Measurements from ENCODE around the gene MTSS2.

Gene MTSS2

DNA sequence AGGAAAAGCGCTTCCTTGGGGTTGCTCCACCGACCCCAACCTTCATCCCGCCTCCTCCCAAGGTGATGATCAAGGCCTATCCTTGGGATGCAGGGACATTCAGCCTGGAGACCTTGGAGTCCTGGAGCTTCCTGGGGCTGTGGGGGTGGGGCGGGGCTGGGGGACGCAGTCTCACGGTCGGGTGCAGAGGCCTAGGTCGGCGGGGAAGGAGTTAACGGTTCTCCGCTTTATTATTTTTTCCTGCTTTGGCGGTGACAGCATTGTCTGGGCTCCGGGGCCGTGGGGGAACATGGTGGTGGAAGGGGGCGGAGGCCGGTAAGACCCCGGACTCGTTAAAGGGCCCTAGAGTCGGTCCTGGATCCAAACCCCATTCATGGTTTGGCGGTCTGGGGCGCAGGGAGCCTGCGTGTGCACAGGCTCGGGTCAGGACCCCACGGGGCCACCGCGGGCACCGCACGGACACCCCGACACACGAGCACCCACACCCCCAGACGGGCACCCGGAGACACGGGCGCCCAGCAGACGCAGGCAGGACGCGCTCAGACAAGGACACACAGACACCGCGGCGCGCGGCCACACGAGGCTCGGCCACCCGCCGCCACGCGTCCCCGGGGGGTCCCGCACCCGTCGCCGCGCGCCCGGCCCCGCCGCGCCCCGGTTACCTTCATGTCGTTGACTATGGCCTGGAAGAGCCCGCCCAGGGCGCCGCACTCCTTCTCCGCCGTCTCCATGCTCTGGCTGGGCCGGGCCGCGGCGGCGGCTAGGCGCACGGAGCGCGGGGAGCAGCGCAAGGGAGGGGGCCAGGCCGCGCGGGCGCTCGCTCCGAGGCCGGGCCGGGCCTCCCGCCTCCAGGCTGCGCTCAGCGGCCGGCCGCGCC, 554 bp downstream of the MTSS2 start:
- H3K27me3 Mint-ChIP-seq: no peaks in the 10 kb centered on the region
- peaks cover 3% of the 10 kb centered on the region for H3K36me3 Mint-ChIP-seq (ENCODE audit: insufficient read depth)
- no peaks in the 10 kb centered on the region for H3K9me3 Mint-ChIP-seq
- H3K27ac Mint-ChIP-seq (ENCODE audit: low read depth): no peak overlapping the region
- H3K4me3 Mint-ChIP-seq: peak overlapping the region; percentile 32
- DNase-seq (ENCODE audit: low spot score in 2 of 2) (no peak), ATAC-seq (replicated peaks; ENCODE audit: extremely low read depth, poor library complexity, severe bottlenecking) (no peak)
- H3K4me1 Mint-ChIP-seq: no peaks in the 10 kb centered on the region

DNA sequence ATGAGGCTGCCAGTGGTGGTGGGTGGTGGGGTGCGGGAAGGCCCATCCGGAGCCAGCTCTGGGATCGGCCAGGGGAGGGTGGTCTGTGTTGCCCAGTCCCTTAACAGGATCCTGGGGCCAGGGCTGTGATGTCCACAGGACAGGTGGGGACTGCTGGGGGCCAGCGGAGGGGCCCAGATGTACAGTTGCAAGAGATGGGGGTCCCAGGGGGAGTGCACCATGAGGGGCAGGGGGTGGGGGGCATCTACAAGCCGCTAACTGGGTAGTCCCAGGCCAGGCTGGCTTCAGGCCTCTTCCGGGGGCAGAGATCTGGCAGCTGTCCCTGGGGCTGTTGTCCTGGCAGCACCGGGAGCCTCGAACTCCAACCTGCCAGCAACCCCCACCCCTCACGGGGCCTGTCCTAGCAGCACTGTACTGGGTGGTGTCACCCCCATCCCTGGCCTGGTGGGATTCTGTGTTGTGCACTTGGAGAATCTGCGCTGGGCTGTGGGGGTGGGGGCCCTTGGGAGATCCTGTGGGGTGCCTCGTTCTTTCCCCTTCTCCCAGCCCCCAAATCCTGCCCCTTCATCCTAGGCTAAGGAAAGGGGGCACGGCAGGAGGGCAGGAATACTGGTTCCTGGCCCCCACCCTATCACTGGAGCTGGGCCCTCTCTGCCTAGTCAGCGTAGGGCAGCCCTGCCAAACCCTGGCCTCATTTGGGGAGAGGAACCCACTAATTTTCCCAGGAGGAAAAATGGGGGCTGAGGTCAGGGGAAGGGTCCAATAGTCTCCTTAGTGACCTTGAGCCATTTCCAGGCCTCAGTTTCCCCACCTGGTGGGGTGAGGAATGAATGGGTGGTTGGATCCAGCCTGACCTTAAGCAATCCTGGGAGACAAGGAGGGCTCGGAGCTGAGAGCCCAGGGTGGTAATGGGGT, 1.4 kb downstream of the MTSS2 start:
- Mint-ChIP-seq H3K9me3 (no peaks in the 10 kb centered on the region), H3K36me3 (ENCODE audit: insufficient read depth) (peaks cover 4% of the 10 kb centered on the region), H3K4me3 (peak overlapping the region; percentile 32), H3K27me3 (no peaks in the 10 kb centered on the region), H3K27ac (ENCODE audit: low read depth) (no peak overlapping the region), H3K4me1 (peaks cover under 1% of the 10 kb centered on the region)
- DNase-seq (ENCODE audit: low spot score in 2 of 2) (no peak), ATAC-seq (replicated peaks; ENCODE audit: extremely low read depth, poor library complexity, severe bottlenecking) (no peak)

DNA sequence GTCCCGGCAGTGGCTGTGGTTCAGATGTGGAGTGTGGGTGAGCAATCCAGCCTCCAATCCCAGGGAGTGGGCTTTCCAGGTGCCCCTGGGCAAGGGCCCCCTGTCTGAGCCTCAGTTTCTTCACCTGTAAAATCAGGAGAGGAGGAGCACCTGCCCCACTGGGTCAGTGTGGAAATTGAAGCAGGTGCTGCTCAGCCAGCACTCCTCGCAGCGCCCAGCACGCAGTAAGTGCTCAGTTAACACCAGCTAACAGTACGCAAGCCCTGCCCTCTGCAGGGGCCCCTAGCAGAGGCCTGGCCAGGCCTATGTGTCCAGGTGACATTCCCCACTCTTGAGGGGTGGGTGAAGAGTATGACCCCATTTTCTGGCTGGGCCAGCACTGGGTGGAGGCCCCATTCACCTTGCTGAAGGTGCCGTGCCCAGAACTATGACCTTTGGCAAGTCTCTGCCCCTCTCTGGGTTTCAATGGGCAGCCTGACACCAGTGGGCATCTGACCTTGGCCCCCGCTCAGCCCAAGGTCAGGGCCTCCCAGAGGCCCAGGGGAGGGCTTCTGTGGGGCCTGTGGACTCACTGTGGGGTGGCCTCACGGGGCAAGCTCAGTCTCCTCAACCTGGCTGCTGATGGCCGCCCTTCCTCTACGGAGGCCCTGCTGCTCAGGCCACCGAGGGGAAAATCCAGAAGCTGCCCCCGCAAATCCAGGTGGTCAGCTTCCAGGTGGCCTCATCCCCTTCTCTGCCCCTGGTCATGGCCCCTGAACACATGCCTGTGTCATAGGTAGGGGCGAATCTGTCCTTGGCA, 2.5 kb downstream of the MTSS2 start:
- no peaks in the 10 kb centered on the region for H3K27me3 Mint-ChIP-seq
- ATAC-seq (replicated peaks; ENCODE audit: extremely low read depth, poor library complexity, severe bottlenecking) (no peak), DNase-seq (ENCODE audit: low spot score in 2 of 2) (no peak)
- H3K9me3 Mint-ChIP-seq: no peaks in the 10 kb centered on the region
- H3K4me3 Mint-ChIP-seq: no peak overlapping the region
- H3K27ac Mint-ChIP-seq (ENCODE audit: low read depth): no peak overlapping the region
- peaks cover 11% of the 10 kb centered on the region for H3K4me1 Mint-ChIP-seq
- H3K36me3 Mint-ChIP-seq (ENCODE audit: insufficient read depth): peaks cover 5% of the 10 kb centered on the region

DNA sequence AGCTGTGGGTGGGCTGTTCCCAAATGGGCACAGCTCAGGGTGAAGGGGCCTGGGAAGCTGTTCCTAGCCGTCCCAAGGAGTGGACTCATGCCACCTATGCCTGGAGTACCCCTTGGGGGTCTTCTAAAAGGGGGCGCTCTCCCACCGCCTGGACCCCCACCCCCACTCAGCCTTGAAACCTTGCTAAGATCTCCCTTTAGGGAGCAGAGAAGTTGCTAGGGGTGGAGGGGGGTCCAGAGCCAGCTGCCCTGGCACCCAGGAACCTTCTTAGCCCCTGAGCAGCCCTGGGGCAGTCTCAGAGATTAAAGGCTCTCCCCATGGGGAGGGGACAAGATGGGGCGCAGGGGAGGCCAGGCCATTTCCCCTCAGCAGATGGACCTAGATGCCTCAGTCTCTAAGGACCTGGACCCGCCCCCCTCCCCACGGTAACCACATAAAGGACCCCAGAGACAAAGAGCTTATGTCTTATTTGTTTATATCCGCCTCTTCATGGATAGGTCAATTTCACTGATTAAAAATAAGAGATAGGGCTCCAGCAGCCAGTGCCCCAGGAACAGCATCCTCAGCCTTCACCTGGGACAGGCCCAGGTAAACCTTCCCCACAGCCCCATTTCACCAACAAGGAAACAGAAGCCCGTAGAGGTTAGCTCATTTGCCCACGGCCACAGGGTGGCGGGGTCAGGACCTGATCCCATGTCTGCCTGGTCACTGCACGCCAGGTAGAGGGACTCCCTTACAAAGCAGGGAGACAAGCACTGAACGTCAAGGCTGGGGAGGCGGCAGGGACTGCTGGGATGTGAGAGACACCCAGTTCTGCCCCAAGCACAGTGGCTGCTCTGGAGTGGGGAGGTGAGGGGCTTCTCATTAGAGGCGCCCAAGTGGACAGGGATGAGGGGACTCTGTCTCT, 3.4 kb downstream of the MTSS2 start:
- peaks cover 8% of the 10 kb centered on the region for H3K36me3 Mint-ChIP-seq (ENCODE audit: insufficient read depth)
- no peak overlapping the region for H3K4me3 Mint-ChIP-seq
- peaks cover 15% of the 10 kb centered on the region for H3K4me1 Mint-ChIP-seq
- no peak overlapping the region for H3K27ac Mint-ChIP-seq (ENCODE audit: low read depth)
- H3K9me3 Mint-ChIP-seq: no peaks in the 10 kb centered on the region
- ATAC-seq (replicated peaks; ENCODE audit: extremely low read depth, poor library complexity, severe bottlenecking) (no peak), DNase-seq (ENCODE audit: low spot score in 2 of 2) (no peak)
- H3K27me3 Mint-ChIP-seq: no peaks in the 10 kb centered on the region

DNA sequence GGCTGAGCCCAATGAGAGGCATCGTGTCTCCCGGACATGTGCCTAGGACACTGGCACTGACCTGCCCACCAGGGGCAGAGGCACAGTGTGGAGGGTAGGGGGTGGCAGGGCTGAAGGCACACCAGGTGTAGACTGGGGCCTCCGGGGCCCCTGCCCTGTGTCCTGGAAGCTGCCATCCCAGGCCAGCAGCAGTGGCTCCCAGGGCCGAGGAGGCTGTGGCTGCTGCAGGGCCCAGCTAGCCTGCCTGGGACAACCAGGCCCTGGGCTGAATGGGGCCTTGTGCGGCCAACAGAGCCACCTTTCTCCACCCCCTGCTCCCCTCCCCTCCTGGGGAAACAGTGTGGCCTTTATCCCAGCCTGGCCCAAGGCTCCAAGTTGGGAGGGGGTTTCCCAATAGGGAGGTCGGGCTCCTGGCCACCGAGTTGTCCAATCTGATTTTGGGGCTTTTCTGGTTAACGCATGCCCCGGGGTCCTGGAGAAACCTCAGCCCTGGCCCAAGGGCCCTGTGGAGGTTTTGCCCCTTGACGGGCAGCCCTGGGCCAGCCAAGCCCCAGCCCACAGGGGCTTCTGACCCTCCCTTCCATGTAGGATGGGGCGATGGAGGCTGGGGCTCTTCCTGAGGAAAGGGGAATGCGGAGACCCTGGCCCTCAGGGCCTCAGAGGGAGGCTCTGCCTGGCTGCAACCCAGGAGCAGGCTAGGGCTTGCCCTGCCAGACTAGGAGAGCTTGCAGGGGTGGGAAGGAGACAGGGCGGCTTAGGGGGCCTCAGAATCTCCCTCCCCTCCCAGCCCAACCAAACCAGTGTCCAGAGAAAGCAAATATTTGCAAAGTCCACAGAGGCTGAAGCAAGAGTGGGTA, 4.2 kb downstream of the MTSS2 start:
- Mint-ChIP-seq H3K4me1 (peaks cover 15% of the 10 kb centered on the region), H3K36me3 (ENCODE audit: insufficient read depth) (peaks cover 12% of the 10 kb centered on the region), H3K27me3 (no peaks in the 10 kb centered on the region), H3K4me3 (no peak overlapping the region), H3K27ac (ENCODE audit: low read depth) (no peak overlapping the region), H3K9me3 (no peaks in the 10 kb centered on the region)
- ATAC-seq (replicated peaks; ENCODE audit: extremely low read depth, poor library complexity, severe bottlenecking) (no peak), DNase-seq (ENCODE audit: low spot score in 2 of 2) (no peak)

DNA sequence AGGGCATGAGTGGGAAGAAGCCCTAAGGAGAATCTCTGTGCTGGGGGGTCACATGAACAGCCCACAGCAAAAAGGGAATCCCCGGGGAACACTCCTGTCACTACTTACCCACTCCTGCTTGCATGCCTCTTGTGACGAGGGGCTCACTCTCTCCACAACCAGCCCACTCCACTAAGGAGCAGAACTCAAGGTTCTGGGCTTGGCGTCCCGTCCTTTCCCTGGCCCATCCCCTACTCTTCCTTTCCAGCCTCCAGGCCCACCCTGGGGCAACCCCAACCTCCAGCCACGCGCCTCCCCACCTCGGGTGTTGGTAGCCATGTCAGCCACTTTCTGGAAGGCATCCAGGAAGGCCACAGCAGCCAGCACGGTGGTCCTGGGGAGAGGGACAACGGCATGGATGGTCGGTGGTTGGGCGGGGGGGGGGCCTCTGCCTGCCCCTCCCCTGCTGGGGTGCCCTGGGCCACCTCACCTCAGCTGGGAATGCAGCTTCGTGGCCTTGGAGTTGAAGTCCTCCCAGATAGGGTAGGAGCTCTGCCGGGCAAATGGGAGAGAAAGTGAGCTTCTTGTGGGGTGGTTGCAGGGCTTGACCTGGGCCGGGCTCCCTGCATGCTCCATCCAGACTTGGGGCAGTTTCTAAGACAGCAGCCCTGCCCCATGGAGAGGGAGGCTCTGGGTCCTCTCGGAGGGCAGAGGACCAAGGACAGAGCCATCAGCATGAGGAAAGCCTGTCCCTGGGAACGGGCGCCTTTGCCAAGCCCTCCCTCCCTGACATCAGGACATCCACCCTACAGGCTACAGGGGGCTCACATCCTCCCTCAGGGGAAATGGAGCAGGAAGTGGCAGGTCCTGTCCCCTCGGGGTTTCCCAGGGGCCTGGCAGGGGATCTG, 5.1 kb downstream of the MTSS2 start:
- Mint-ChIP-seq H3K36me3 (ENCODE audit: insufficient read depth) (peaks cover 13% of the 10 kb centered on the region), H3K9me3 (no peaks in the 10 kb centered on the region), H3K27ac (ENCODE audit: low read depth) (no peak overlapping the region), H3K4me3 (no peak overlapping the region), H3K27me3 (no peaks in the 10 kb centered on the region), H3K4me1 (peaks cover 15% of the 10 kb centered on the region)
- no peak for DNase-seq (ENCODE audit: low spot score in 2 of 2)
- ATAC-seq (replicated peaks; ENCODE audit: extremely low read depth, poor library complexity, severe bottlenecking): no peak

DNA sequence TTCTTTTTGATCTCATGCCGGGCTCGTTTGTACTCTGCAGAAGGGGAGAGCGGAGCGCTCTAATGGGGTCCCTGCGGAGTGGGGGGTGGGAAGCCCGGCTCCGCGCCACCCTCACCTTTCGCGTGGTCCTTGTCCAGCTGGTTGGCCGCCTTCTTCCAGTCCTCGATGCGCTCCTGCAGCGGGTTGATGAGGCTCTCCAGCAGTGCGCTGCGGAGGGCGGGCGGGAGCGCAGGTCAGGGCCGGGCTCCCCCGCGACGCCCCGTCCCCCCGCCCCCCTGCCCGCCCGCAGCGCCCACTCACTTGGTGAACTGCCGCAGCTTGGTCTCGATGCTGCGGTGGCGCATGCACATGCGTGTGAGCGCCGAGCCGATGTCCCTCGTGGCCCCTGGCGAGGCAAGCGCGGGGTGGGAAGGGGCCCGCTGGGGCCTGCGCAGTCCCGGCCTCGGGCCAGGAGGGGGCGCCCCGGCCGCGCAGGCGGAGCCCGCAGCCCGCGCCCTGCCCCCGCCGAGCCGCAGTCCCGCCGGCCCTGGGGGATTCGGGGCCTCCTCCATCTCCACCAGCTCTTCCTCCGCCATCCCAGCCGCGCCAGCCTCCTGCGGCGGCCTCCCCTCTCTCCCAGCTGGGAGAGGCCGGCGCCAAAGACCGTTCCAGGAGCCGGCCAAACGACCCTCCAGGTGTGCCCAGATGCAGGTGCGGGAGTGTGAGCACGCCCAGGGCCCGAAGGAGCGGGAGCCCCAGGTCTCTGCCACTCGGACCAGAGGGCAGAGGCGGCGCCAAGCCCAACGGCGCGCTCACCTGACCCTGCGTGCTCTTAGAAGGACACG, 6.0 kb downstream of the MTSS2 start:
- peaks cover 13% of the 10 kb centered on the region for H3K36me3 Mint-ChIP-seq (ENCODE audit: insufficient read depth)
- no peak for DNase-seq (ENCODE audit: low spot score in 2 of 2)
- no peak overlapping the region for H3K4me3 Mint-ChIP-seq
- H3K27me3 Mint-ChIP-seq: no peaks in the 10 kb centered on the region
- no peak overlapping the region for H3K27ac Mint-ChIP-seq (ENCODE audit: low read depth)
- H3K9me3 Mint-ChIP-seq: no peaks in the 10 kb centered on the region
- peak; percentile 7 for ATAC-seq (replicated peaks; ENCODE audit: extremely low read depth, poor library complexity, severe bottlenecking)
- peaks cover 15% of the 10 kb centered on the region for H3K4me1 Mint-ChIP-seq

DNA sequence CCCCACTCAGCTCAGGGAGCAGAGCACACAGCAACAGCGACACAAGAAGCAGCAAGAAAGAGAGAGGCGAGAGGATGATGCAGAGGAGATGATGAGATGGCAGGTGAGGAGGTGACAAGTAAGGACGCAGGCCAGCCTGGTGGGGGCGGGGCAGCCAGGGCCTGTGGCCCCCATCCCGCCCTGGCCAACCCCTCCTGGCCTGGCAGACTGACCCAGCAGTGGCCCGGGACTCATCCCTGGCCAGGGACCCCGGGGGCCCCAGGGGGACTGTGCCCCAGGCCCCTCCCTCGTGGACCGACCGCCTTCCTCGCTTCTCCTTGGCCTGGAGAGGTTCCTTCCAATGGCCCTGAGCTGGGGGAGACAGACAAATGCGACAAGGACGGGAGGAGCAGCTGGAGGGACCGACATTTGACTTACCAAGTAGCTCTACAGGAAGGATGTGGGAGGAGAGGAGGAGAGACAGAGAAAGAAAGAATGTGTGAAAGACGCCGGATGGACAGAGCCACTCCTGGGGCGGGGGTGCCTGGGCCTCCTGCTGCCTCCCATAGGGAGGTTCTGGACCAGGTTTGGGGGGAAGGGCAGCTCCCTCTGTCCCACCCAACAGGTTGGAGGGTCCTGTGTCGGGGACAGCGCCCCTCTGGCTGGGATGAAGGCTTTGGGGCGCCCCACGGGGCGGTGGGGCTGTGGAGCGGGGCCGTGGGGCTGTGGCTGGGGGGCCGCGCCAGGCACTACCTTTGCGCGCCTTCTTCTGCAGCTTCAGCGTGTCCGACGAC, 6.8 kb downstream of the MTSS2 start:
- Mint-ChIP-seq H3K36me3 (ENCODE audit: insufficient read depth) (peaks cover 13% of the 10 kb centered on the region), H3K4me1 (peaks cover 15% of the 10 kb centered on the region), H3K9me3 (no peaks in the 10 kb centered on the region), H3K27me3 (no peaks in the 10 kb centered on the region), H3K27ac (ENCODE audit: low read depth) (peak overlapping the region; percentile 78), H3K4me3 (peak overlapping the region; percentile 70)
- ATAC-seq (replicated peaks; ENCODE audit: extremely low read depth, poor library complexity, severe bottlenecking): peak; percentile 33
- no peak for DNase-seq (ENCODE audit: low spot score in 2 of 2)

DNA sequence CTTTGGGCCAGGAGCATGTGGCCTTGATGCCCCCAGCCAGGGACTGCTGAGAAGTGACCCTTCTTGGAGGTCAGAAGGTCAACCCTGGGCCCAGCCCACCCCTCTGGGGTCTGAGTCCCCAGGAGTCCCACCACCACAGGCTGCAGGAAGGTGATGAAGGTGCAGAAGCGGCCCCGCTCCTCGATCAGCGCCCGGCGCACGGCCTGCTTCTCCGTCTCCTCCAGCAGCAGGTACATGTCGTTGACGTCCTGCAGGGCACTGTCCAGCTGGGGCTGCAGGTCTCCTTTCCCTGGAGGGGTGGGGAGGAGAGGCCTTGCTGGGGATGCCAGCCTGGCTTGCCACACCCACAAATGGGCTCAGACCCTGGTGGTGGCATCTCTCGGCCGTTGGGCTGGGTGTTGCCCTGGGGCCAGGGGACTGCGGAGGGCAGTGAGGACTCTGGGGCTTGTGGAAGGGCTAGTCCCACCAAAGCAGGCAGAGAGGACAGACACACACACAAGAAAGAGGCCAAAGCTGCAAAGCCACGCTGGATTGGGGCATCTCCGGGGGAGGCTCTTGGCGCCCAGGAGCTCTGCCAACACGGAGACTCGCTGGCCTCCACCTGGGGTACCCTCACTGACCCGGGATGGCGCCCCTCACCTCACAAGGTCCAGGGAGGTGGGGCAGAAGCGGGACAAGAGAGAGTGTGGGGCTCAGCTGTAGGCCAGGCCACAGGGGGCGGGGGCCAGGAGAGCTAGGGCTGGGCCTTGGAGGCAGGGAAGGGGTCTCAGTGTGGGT, 7.5 kb downstream of the MTSS2 start:
- H3K36me3 Mint-ChIP-seq (ENCODE audit: insufficient read depth): peaks cover 12% of the 10 kb centered on the region
- H3K4me3 Mint-ChIP-seq: peak overlapping the region; percentile 70
- peak overlapping the region; percentile 78 for H3K27ac Mint-ChIP-seq (ENCODE audit: low read depth)
- H3K27me3 Mint-ChIP-seq: no peaks in the 10 kb centered on the region
- peaks cover 15% of the 10 kb centered on the region for H3K4me1 Mint-ChIP-seq
- ATAC-seq (replicated peaks; ENCODE audit: extremely low read depth, poor library complexity, severe bottlenecking) (no peak), DNase-seq (ENCODE audit: low spot score in 2 of 2) (no peak)
- H3K9me3 Mint-ChIP-seq: no peaks in the 10 kb centered on the region
